A549 (cell line): Measurements from ENCODE around the gene KLB.
"Not testable (repeated sequence)": the region's sequence is repeated elsewhere in the genome, so short reads cannot be mapped to it uniquely, and the experiment has no call there.

ENCODE experiments used
- EP300 ChIP-seq, 2 experiments: fragments of >200 bp; sonication (Bioruptor Twin); formaldehyde crosslinking; IDR thresholded peaks; 2 replicates in 1 of 2; 3 replicates in 1 of 2; pipeline ENCODE4 v1.6.1; 2016 to 2017
- MAFK ChIP-seq: fragments of 450-650 bp; IDR thresholded peaks from 2 replicates; pipeline ENCODE4 v1.6.1; 2014; ENCODE audit not compliant: partially characterized antibody
- MYC ChIP-seq: IDR thresholded peaks from 2 replicates; pipeline ENCODE4 v1.6.1; 2012; ENCODE audit warnings: mild to moderate bottlenecking, inconsistent platforms, low read length, improper control_type of control experiment, borderline replicate concordance
- PHF8 ChIP-seq: fragments of 200-600 bp; sonication (generic); IDR thresholded peaks from 2 replicates; pipeline ENCODE4 v1.6.1; 2016; ENCODE audit warnings: low read depth, mild to moderate bottlenecking, antibody characterized with exemption, moderate library complexity, borderline replicate concordance
- POLR2A ChIP-seq: IDR thresholded peaks from 2 replicates; pipeline ENCODE4 v1.6.1; 2012; ENCODE audit warnings: mild to moderate bottlenecking, low read length
- RFX5 ChIP-seq: fragments of 450-650 bp; IDR thresholded peaks from 2 replicates; pipeline ENCODE4 v1.7.1; 2014; ENCODE audit warnings: antibody characterized with exemption, mild to moderate bottlenecking, moderate library complexity
- TF ChIP-seq, protein P1 (sequence below): fragments of >200 bp; sonication (Bioruptor Twin); formaldehyde crosslinking; IDR thresholded peaks from 3 replicates; pipeline ENCODE4 v1.5.1; 2016

GRCh38 chr4:39425297-39425696 lies 18.6 kb downstream of the KLB start:
- not testable (repeated sequence) for TF ChIP-seq MYC; EP300 (IDR thresholded peaks at IDR 0.05); PHF8; MAFK; POLR2A; RFX5
- TF ChIP-seq, protein P1, sequence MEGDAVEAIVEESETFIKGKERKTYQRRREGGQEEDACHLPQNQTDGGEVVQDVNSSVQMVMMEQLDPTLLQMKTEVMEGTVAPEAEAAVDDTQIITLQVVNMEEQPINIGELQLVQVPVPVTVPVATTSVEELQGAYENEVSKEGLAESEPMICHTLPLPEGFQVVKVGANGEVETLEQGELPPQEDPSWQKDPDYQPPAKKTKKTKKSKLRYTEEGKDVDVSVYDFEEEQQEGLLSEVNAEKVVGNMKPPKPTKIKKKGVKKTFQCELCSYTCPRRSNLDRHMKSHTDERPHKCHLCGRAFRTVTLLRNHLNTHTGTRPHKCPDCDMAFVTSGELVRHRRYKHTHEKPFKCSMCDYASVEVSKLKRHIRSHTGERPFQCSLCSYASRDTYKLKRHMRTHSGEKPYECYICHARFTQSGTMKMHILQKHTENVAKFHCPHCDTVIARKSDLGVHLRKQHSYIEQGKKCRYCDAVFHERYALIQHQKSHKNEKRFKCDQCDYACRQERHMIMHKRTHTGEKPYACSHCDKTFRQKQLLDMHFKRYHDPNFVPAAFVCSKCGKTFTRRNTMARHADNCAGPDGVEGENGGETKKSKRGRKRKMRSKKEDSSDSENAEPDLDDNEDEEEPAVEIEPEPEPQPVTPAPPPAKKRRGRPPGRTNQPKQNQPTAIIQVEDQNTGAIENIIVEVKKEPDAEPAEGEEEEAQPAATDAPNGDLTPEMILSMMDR: not testable (repeated sequence)
